ENCODE data around the gene OAS2.

Gene OAS2

GRCh38 chr12:112978163-112979040, at the start of gene OAS2:
TSS of gene OAS2 (plus strand) at chr12:112978519. CDS start at chr12:112978609, 90 bp downstream.
- DNase-seq, result peak; percentile 70

DNA sequence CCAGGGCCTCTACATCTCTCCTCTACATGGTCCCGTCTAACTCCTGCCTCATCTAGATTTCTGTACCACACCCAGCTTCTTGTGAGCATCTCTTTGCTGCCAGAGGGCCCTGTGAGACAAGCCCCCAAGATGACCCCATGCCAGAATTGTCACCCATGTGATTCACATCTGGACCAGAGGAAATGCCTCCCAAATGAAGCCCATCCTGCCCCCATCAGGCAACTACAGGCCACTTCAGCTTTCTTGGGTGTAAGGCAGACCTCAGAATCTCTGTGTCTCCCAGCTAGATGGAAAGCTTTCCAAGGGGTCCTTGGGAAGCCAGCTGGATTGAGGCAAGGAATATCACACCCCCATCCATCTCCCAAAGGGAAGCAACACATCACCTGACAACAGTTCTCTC, 49.3 kb upstream of the OAS2 start:
- no peak for DNase-seq

GRCh38 chr12:112929715-112930114, 48.6 kb upstream of the OAS2 start:
- DNase-seq, result no peak

GRCh38 chr12:112930350-112930749, 48.0 kb upstream of the OAS2 start:
- DNase-seq, result no peak

DNA sequence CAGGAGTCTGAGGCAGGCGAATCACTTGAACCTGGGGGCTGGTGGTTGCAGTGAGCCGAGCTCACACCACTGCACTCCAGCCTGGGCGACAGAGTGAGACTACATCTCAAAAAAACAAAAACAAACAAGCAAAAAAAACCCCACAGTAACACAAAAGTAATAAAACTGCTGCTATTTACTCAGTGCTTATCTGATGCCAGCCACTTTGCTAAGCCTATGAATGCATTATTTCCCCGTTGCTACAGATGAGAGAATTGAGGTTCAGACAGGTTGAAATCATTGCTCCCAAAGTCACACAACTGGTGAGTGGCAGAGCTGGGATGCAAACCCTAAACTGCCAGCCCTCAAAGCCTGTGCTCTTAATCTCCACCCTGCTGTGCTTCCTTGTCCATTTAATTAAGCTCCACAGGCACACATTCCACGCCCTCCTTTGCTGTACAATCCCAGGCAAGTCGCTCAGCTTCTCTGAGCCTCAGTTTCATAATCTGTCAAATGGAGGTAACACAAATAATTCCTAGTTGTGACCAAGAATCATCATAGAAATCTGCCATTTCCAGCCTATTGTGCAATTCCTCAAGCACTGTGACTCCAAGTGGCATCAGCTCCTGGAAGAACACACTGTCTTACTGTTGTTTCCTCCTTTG, 45.7 kb upstream of the OAS2 start:
- DNase-seq, result no peak

DNA sequence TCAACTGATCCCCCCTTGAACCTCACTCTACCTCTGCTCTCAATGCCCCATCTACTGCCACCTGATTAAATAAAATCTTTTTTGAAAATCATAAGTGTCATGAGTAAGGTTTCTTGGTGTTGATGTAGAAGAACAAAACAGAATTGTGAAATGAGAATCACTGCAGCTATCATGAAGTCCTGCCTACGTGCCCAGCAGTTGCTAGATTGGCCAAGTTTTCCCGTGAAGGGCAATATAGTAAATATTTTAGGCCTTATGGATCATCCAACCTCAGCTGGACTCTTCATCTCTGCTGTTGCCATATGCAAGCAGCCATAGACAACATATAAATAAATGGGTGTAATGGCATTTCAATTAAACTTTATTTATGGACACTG, 45.2 kb upstream of the OAS2 start:
- DNase-seq, result no peak

GRCh38 chr12:112936264-112936663, 42.1 kb upstream of the OAS2 start:
- DNase-seq, result no peak

DNA sequence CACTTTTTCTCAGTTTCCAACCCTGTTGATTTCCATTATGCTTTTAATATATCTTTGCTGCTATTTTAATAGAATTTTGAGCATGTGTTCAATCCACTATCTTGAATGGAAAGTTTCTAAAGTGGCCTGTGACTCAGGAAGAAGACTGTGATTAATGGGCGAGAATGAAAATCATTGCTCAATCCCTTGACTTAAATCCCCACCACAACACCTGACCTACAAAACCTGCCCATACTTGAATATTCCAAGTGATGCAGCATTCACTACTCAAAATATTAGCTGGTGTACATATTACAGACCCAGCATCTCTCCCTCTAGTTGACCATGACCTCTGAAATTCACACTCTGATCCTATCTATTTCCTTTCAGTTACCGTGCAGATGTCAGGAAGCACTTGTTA, 41.4 kb upstream of the OAS2 start:
- no peak for DNase-seq

DNA sequence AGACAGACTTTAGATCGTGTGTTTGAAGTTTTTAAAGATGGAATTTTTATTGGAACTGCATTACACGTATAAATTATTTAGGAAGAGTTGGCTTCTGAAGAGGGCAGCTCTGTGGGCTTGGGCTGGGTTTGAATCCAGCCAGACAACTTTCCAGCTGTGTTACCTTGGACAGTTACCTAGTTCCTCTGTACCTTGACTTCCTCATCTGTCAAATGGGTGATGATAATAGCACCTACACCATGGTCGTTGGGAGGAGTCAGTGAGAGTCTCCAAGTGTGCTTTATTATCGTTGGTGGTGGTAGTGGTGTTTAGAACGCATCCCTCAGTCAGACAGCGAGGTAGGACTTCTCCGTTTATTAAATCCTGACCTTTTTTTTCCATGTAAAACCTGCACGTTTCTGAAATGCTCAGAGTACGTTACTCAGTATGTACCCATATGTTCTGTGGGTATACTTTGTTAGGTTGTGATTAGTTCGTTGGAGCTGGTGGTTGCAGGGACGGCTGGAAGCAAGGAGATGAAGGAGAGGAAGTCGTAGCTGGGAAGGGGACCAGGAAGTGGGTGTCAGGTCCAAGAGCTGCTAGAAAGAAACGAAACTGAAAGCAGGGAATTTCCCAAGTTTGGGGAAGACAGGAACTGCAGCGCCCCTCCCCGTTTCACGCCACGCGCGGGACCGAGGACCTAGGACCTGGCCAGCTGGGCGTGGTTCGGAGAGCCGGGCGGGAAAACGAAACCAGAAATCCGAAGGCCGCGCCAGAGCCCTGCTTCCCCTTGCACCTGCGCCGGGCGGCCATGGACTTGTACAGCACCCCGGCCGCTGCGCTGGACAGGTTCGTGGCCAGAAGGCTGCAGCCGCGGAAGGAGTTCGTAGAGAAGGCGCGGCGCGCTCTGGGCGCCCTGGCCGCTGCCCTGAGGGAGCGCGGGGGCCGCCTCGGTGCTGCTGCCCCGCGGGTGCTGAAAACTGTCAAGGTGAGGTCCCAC, 40.3 kb upstream of the OAS2 start, which contains the start of gene OAS3:
Gene OAS3, plus strand, starts transcription at position 734 of the 979 bp plus-strand sequence. Its CDS starts 57 bp downstream, at position 791.
- DNase-seq, result peak; percentile 69

DNA sequence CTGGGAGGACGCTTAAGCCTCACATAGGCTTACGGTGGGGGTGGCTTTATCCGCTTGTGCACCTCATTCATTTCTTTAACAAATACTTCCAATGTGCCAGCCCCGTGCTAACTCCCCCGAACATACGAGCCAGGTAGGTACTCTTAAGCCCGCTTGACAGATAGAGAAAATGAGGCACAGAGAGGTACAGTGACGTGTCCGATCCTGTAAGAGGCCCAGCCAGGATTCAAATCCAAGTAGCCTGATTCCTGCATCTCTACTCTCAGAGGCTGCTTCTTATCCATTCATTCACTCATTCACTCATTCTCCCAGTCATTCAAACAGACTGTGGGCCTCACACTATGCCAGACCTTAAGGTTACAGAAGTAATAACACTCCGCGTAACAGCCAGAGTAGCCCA, 39.6 kb upstream of the OAS2 start:
- no peak for DNase-seq

- no peak for DNase-seq
Observed at GRCh38 chr12:112939761-112940381, 38.4 kb upstream of the OAS2 start.

DNA sequence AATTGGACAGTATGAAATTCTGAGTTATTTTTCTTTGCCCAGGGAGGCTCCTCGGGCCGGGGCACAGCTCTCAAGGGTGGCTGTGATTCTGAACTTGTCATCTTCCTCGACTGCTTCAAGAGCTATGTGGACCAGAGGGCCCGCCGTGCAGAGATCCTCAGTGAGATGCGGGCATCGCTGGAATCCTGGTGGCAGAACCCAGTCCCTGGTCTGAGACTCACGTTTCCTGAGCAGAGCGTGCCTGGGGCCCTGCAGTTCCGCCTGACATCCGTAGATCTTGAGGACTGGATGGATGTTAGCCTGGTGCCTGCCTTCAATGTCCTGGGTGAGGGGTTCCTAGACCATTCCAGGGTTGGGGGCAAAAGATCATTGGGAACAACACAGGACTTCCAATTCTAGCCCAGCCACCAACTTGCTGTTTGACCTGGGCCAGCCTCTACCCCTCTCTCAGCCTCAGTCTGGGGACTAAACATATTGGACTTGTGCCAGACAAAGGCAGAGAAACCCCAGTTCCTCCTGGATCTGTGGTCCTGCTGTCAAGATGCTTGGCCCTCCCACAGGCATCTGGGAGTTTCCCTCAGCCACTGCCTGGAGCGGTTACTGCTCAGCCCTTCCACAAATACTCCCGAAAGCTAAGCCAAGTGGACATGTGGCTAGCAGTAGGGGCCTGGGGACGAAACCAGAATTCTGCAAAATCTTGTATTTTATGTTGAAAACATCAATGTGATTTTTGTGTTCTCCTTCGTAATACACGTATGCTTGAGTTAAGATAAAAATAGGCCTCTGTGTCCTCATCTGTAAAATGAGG, 36.6 kb upstream of the OAS2 start:
- no peak for DNase-seq

GRCh38 chr12:112942572-112942971, 35.7 kb upstream of the OAS2 start:
- DNase-seq, result no peak

DNA sequence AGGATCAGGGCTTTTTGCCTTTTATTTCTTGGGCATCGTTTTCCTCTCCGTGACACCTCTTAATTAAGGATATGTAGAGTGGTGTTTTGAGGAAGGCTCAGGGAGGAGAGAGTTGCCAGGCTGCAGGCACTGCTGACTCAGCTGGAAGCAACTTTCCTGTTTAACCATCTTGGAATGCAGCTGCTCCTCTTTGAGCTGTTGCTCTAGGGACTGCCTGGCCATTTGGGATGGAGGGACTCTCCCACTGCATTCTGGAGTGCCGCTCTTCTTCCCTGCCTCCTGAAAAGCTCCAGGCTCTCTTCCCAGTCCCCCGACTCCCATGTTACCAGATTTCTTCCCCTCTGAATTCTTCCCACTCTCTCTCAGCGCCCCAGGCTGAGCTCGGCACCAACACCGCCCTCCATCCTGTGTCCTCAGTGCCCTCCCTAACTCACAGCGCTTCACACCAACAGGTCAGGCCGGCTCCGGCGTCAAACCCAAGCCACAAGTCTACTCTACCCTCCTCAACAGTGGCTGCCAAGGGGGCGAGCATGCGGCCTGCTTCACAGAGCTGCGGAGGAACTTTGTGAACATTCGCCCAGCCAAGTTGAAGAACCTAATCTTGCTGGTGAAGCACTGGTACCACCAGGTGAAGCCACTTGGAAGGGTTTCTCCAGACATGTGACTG, 34.2 kb upstream of the OAS2 start:
- DNase-seq, result no peak

GRCh38 chr12:112945515-112945914, 32.8 kb upstream of the OAS2 start:
- no peak for DNase-seq

GRCh38 chr12:112946236-112947000, 31.9 kb upstream of the OAS2 start:
- no peak for DNase-seq

DNA sequence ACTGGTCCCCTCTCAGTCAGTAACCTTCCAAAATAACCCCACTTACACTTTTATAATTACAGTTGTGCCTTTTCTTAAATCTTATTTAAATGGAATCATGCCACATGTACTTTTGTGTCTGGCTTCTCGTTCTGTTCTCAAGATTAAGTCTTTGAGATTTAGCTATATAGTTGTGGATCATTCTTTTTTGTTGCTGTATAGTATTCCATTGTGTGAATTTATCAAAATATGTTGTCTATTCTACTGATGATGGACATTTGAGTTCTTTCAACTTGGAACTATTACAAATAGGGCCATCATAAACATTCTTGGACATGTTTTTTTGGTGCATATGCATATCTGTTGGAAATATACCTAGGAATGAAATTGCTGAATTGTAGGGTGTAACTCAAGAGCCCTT, 31.0 kb upstream of the OAS2 start:
- no peak for DNase-seq

GRCh38 chr12:112947761-112948160, 30.6 kb upstream of the OAS2 start:
- DNase-seq, result no peak

- no peak for DNase-seq
Observed at GRCh38 chr12:112948806-112949205, 29.5 kb upstream of the OAS2 start.

DNA sequence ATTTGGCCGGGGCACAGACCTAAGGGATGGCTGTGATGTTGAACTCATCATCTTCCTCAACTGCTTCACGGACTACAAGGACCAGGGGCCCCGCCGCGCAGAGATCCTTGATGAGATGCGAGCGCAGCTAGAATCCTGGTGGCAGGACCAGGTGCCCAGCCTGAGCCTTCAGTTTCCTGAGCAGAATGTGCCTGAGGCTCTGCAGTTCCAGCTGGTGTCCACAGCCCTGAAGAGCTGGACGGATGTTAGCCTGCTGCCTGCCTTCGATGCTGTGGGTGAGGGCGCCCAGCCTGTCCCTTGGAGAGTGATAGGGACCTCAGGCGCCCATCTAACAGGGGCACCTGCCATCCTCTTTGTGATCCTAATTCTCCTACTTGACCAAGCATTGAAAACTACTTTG, 27.6 kb upstream of the OAS2 start:
- DNase-seq, result no peak
